ENCODE data around the gene FHL1.
"Not testable (repeated sequence)": the region's sequence is repeated elsewhere in the genome, so short reads cannot be mapped to it uniquely, and the experiment has no call there.

FHL1 gene

DNA sequence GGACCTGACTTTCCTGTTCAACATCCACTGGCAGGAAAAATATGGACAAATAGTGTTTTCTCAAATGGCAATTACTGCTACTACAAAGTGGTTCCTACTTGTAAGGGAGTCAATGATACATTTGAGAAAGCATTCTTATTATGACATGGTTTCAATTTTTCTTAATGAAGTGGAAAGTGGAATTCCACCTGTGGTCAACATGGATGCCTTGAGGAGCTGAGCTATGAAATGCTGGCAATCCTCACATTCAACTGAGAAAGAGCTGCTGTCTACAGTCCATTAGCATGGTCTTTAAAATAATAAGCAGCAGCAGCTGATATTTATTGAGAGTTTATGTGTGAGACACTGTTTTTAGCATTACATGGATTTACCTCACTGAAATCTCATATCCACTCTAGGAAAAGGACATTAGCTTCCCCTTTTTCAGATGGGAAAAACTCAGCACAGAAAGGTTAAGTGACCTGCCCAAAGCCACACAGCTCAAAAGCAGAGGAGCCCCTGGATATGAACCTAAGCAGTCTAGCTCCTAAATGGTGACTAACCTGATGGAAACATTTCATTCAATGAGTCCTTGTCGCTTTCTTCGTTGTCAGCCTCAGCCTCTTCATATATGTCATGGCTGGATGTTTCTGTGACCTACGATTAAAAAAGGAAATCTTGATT is 74.6 kb downstream of the FHL1 start:
- no peak for DNase-seq
- Histone ChIP-seq H3K36me3 (replicated peaks) (peaks cover 16% of the 10 kb centered on the region), H3K4me3 (ENCODE audit: low read depth, low read length) (no peak overlapping the region), H3K27ac (no peak overlapping the region), H3K27me3 (replicated peaks) (no peaks in the 10 kb centered on the region)
- TF ChIP-seq, protein P1, sequence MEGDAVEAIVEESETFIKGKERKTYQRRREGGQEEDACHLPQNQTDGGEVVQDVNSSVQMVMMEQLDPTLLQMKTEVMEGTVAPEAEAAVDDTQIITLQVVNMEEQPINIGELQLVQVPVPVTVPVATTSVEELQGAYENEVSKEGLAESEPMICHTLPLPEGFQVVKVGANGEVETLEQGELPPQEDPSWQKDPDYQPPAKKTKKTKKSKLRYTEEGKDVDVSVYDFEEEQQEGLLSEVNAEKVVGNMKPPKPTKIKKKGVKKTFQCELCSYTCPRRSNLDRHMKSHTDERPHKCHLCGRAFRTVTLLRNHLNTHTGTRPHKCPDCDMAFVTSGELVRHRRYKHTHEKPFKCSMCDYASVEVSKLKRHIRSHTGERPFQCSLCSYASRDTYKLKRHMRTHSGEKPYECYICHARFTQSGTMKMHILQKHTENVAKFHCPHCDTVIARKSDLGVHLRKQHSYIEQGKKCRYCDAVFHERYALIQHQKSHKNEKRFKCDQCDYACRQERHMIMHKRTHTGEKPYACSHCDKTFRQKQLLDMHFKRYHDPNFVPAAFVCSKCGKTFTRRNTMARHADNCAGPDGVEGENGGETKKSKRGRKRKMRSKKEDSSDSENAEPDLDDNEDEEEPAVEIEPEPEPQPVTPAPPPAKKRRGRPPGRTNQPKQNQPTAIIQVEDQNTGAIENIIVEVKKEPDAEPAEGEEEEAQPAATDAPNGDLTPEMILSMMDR (IDR thresholded peaks at IDR 0.05; ENCODE audit: low read depth, low read length, missing control alignments) = no peak
- in situ Hi-C loops (cut with HindIII; ENCODE audit: low pct_ligation_motif_present, low sequenced_read_pairs) = no loop called here

DNA sequence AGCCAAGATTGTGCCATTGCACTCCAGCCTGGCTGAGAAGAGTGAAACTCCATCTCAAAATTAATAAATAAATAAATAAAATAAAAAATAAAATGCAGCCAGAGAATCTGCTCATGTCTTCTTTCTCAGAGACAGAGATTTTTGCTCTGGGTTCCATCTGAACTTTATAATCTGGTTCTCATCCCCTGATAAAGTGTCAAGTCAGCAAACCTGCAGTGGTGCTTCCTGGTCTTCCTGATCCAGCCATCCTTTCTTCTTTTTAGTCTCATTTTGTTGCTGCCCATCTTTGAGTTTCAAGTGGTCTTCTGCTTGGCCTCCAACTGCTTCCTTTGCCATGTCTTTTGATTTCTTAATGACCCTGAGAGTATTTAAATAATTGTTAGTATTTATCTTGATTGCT is 79.7 kb downstream of the FHL1 start:
- H3K27me3 ChIP-seq (replicated peaks) = no peaks in the 10 kb centered on the region
- H3K27ac ChIP-seq = no peak overlapping the region
- TF ChIP-seq, protein P1 (IDR thresholded peaks at IDR 0.05; ENCODE audit: low read depth, low read length, missing control alignments) = no peak
- H3K36me3 ChIP-seq (replicated peaks) = peaks cover 3% of the 10 kb centered on the region
- H3K4me3 ChIP-seq (ENCODE audit: low read depth, low read length) = no peak overlapping the region
- DNase-seq = no peak
- in situ Hi-C loops (cut with HindIII; ENCODE audit: low pct_ligation_motif_present, low sequenced_read_pairs) = no loop called here

DNA sequence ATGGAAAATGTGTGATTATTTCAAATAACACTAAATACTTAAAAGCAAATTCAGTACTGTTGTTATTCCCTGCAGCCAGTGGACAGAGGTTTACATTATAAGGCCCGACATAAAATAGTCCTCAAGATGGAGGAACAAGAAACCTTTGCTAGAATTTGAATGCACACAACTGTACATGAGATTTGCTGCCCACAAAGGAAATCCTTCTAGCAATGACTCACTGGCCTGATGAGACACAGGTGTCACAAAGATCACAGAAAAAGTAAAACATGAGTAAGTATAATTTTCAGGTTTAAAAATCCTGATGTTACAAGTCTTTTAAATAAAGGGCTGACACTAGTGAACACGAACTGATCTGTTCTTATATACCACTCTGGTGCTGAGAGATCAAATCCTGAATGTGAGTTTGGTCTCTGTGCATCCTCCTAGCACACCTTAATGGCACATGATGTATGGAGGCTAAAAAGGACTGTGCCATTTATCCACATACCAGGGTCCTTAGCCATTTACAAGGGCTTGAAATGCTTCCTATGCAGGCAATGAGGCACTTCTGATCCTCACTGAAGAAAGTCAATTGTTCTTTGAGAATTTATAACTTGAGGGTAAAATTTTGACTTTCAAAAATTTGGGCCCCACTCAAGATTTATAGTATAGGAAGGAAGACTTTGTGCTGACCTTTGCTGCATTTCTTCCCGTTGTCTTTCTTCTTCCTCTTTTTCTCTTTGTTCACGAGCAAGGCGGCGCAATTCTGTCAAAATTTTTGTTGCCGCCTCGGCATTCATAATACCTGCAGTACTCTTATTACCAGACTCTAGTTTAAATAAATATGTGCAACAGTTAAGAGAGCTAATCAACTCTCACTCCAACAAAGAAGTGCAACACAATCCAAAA is 80.9 kb downstream of the FHL1 start:
- Histone ChIP-seq H3K4me3 (ENCODE audit: low read depth, low read length) (no peak overlapping the region), H3K27ac (no peak overlapping the region), H3K36me3 (replicated peaks) (peaks cover 2% of the 10 kb centered on the region), H3K27me3 (replicated peaks) (no peaks in the 10 kb centered on the region)
- in situ Hi-C loops (cut with HindIII; ENCODE audit: low pct_ligation_motif_present, low sequenced_read_pairs) = no loop called here
- TF ChIP-seq, protein P1 (IDR thresholded peaks at IDR 0.05; ENCODE audit: low read depth, low read length, missing control alignments) = no peak
- DNase-seq = no peak

DNA sequence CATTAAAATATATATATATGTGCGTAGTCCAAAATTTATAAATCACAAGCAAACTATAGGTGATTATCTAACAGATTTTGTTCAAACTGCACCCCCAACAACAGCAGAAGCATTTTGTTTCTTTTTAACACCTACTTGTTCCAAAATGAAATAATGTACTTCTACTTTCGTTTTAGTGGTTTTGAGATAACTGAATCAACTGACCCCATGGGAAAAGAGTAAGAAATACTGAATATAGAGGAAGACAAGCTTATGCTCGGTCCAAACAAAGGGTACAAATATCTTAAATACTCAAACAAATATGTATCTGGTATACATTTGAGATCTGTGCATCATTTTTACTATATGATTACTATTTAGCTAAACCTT is 81.5 kb downstream of the FHL1 start:
- DNase-seq = no peak
- no peak overlapping the region for H3K27ac ChIP-seq
- no peak overlapping the region for H3K4me3 ChIP-seq (ENCODE audit: low read depth, low read length)
- no peaks in the 10 kb centered on the region for H3K27me3 ChIP-seq (replicated peaks)
- in situ Hi-C loops (cut with HindIII; ENCODE audit: low pct_ligation_motif_present, low sequenced_read_pairs) = no loop called here
- TF ChIP-seq, protein P1 (IDR thresholded peaks at IDR 0.05; ENCODE audit: low read depth, low read length, missing control alignments) = no peak
- peaks cover 2% of the 10 kb centered on the region for H3K36me3 ChIP-seq (replicated peaks)

DNA sequence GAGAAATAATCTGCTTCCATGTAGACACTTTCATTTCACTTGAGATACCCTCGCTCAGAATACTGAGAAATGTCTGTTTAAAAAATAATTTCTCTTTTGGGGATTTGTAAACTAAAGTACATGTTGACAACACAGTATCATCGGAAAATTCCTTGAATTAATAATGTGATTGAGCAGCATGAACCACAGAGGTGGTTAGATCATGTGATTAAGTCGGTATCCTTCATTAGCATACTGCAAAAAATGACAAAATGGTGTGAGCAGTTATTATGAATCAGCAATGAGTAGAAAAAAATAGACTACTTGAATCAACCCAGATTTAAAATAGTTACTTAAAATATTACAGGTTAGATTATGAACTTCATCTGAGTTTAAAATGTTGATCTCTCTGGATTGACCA is 89.7 kb downstream of the FHL1 start:
- no peak overlapping the region for H3K27ac ChIP-seq
- in situ Hi-C loops (cut with HindIII; ENCODE audit: low pct_ligation_motif_present, low sequenced_read_pairs) = no loop called here
- TF ChIP-seq, protein P1 (IDR thresholded peaks at IDR 0.05; ENCODE audit: low read depth, low read length, missing control alignments) = no peak
- H3K4me3 ChIP-seq (ENCODE audit: low read depth, low read length) = no peak overlapping the region
- H3K27me3 ChIP-seq (replicated peaks) = no peaks in the 10 kb centered on the region
- no peak for DNase-seq
- no peaks in the 10 kb centered on the region for H3K36me3 ChIP-seq (replicated peaks)

DNA sequence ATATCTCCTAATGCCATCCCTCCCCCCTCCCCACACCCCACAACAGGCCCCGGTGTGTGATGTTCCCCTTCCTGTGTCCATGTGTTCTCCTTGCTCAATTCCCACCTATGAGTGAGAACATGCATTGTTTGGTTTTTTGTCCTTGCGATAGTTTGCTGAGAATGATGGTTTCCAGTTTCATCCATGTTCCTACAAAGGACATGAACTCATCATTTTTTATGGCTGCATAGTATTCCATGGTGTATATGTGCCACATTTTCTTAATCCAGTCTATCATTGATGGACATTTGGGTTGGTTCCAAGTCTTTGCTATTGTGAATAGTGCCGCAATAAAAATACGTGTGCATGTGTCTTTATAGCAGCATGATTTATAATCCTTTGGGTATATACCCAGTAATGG is 90.5 kb downstream of the FHL1 start:
- DNase-seq; in situ Hi-C loops (cut with HindIII; ENCODE audit: low pct_ligation_motif_present, low sequenced_read_pairs): not testable (repeated sequence)

More for the DNA sequence above, 90.5 kb downstream of the FHL1 start:
- H3K27me3 ChIP-seq (replicated peaks); H3K4me3 ChIP-seq (ENCODE audit: low read depth, low read length); H3K36me3 ChIP-seq (replicated peaks); H3K27ac ChIP-seq: not testable (repeated sequence)
